ENCODE results near the gene DNAJC30.

GRCh38 chr7:73722785-73723184 lies 39.5 kb upstream of the DNAJC30 start:
- TF ChIP-seq ELF1 (IDR thresholded peaks at IDR 0.05; ENCODE audit: borderline replicate concordance, low read depth) (no peak), POLR2AphosphoS5 (IDR thresholded peaks at IDR 0.05; ENCODE audit: low read depth, low read length) (no peak), EZH2phosphoT487 (IDR thresholded peaks at IDR 0.05; ENCODE audit: borderline replicate concordance) (no peak), TCF7L2 (IDR thresholded peaks at IDR 0.05; ENCODE audit: borderline replicate concordance, extremely low read depth, insufficient read depth, insufficient read length) (no peak), CTCF (IDR thresholded peaks at IDR 0.05 in 2 of 3, conservative IDR thresholded peaks at IDR 0.05 in 1 of 3; ENCODE audit: borderline replicate concordance in 1 of 3, insufficient read depth in 1 of 3, low read depth in 2 of 3, low read length in 2 of 3) (no peak), YY1 (IDR thresholded peaks at IDR 0.05; ENCODE audit: extremely low read depth, insufficient replicate concordance, low read depth, low read length) (no peak), RAD21 (IDR thresholded peaks at IDR 0.05; ENCODE audit: low read depth) (no peak), ZNF274 (IDR thresholded peaks at IDR 0.05; ENCODE audit: low read depth, low read length) (no peak), ATF3 (IDR thresholded peaks at IDR 0.05) (no peak), POLR2A (IDR thresholded peaks at IDR 0.05; ENCODE audit: borderline replicate concordance, extremely low read depth, insufficient read depth, insufficient read length) (no peak), SRF (IDR thresholded peaks at IDR 0.05; ENCODE audit: low read depth) (no peak), ZBTB33 (IDR thresholded peaks at IDR 0.05; ENCODE audit: extremely low read depth, insufficient replicate concordance, low read length) (no peak)
- TF ChIP-seq, protein P1, sequence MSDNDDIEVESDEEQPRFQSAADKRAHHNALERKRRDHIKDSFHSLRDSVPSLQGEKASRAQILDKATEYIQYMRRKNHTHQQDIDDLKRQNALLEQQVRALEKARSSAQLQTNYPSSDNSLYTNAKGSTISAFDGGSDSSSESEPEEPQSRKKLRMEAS (IDR thresholded peaks at IDR 0.05) = no peak

Data from HCT116 (cell line).